Activated CD4-positive, alpha-beta T cell treated with anti-CD3 and anti-CD28 coated beads, Interleukin-2, amount 50 U/mL, for 4 hours (primary cell): ENCODE data around the gene SOX30.
A peak's percentile ranks its signal among the peaks of the same experiment; 100 is the strongest.

Source experiments
- DNase-seq, 2 experiments: peaks; one replicate each; pipeline ENCODE4 v3.0.0-alpha.2; 2020

Gene SOX30

DNA sequence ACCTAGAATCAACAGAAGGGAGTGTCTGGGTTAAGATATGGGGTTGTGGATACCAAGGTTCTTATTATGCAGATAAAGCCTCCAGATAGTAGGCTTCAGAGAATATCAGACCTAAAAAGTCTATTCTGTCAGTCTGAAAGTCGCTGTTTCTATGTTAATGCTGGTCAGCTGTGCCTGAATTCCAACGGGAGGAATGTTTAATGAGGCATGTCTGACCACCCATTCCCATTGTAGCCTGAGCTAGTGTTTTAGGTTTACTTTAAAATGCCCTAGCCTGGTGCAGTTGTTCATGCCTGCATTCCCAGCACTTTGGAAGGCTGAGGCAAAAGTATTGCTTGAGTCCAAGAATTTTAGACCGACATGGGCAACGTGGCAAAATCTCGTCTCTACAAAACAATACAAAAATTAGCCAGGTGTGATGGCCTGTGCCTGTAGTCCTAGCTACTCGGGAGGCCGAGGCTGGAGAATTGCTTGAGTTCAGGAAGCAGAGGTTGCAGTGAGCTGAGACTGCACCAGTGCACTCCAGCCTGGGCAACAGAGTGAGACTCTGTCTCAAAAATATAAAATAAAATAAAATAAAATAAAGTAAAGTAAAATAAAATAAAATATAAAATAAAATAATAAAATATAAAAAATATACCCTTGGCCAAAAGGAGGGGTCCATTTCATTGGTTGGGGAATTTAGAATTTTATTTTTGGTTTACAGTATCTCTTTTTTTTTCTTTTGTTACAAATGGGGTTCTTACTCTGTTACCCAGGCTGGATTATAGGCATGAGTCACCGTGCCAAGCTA, 7.8 kb upstream of the SOX30 start:
- DNase-seq: no peak

DNA sequence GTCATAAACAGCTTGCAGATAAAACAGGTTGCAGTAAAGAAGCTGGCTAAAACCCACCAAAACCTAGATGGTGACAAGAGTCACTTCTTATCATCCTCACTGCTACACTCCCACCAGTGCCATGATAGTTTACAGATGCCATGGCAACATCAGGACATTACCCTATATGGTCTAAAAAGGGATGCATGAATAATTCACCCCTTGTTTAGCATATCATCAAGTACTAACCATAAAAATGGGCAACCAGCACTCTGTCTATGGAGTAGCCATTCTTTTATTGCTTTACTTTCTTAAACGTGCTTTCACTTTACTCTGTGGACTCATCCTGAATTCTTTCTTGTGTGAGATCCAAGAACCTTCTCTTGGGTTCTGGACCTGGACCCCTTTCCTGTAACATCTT, 6.7 kb upstream of the SOX30 start:
- DNase-seq: no peak

DNA sequence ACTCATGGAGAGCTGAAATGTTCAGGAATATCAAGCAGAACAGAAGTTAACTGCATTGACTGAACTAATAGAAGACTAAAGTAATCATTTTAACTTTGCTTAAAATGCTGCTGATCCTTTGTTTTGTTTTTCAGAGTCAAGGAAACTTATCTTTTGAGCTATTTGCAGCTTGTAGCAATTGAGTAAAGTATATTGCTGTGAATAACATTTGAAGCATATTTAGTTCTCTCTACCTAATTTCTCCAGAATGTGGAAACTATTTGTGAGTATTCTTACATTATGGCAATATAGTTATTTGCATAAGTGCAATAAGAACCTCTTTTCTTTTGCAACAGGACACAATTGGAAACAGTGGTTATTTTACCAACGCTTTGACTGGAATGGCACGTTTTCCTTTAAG, 5.3 kb upstream of the SOX30 start:
- DNase-seq: no peak

DNA sequence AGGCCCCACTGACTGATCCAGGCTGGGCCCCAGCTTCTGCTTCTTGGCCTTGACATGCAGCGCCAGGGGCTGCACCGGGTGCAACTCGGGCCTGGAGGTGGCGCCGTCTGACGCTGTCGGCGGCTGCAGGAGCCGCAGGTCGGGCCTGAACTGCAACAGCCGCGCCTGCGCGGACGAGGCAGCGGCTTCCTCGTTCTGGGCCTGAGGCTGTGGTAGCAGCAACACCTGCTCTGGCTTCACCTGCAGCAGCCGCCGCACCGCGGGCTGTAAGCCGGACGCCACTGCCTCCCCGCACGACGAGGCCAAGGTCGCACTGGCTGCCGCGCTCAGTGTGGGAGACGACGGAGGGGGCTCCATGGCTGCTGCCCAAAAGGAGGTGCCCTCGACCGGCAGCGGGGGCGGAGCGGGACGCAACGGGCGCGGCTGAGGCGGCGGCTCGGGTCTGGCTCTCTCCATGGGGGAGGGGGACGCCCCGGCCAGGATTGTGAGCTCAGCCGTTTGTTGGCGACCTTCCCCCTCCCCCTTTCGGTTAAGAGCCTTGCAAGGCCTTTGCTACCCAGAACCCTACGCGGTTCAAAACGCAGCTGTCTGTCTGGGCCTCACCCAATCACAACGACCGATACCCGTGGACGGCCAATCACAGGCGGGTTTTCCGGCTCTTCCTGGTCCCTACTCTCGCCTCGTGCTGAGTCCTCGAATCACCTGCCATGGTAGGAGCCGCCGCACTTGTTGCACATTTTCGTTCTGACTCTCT, 438 bp downstream of the SOX30 start:
- peak; percentile 77 to 82 for DNase-seq

DNA sequence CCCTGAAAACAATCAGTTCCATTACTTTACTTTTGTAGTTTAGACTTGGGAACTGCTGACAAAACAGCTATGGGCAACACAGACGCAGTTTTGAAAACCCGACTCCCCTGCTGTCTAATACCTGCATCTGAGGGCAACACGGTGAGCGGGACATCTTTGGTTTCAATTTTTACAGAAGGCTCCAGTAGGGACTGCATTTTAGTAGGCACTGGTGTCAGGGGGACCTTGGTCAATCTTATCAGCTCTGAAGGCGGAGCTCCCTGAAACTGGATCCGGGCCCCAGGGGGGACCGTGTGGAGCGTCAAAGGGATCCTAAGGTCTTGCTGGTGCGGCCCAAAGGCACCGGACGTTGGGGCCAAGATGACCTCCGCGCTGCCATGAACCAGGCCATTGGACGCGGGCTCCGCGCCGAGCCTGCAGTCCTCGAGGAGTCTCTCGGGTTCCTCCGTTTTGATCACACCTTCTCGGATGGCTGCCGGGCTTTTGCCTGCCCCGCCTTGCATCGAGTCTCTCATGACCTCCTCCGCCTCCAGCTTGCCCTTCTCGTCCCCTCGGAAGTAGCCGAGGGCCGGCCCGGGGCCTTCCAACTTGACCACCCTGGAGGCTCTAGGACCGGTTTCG, 1.1 kb downstream of the SOX30 start:
- DNase-seq: no peak

DNA sequence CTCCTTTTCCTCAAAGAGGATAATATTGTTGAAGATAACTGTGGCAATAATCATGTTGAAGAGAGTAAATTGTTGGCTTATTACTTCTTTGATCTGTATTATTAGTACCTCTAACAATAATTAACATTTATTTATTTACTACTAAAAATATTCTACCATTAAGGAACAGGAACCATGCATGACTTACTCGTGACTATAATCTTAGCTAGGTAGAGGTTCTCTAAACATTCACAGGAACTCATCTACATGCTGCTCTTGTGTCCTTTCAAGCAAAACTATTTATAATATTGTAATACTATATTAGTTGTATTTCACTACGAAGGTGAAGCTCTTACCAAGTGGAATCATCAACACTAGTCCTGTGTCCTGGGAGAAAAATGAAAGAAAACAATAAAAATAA, 3.1 kb downstream of the SOX30 start:
- DNase-seq: no peak

DNA sequence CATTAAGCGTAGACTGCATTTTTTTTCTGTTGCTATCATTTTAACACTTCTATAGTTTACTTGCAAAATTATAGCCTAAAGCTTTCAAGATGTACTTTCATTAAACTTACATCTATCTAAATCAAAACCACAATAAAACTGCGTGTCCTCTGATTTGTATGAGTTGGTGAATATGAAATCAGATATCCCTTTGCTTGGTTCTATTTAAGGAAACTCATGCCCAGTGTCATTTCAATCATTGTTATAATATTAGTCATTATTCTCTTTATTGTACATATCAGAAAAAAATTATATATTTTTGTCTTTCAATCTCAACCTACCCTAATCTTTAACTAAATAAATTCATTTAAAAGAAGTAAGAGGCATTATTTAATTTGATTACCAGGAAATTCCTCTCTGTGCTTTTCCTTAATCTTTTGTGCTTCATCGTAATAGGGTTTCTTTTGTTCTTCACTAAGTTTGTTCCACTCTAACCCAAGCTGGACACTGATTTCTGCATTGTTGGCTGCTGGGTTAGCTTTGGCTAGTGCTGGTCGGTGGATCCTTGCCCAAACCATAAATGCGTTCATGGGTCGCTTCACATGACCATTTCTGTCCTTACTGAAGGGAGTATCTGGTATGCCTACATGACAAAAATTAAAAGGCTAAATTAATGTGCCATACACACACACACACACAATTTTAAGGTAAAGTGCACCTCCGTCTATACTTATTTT, 3.8 kb downstream of the SOX30 start:
- no peak for DNase-seq

DNA sequence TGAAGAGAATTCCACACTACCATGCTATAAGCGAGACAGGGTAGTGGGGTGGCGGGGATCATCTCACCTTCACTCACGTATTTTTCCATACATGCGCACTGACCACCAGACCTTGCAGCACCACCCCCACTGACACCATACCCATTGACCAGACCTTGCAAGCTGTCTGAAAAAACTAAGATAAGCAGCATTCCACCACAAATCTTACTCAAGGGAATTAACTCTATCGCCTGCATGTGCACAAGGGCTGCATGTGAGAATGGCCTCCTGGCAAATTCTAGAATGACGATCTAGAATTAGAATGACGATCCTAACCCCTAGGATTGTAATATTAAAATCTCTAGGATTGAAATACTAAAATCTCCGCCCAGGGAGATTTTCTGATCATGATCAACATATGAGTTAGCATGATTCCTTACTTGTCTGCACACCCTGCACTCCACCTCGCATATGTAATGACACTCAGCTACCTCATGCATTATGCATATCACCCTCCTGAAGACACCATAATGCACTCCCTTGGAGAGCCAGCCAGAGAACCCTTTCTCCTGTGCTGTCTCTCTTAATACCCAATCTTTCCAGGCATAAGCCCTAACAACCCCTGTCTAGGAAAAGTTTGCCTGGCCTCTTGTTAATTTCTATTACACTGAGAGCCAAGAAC, 11.7 kb downstream of the SOX30 start:
- DNase-seq: no peak

DNA sequence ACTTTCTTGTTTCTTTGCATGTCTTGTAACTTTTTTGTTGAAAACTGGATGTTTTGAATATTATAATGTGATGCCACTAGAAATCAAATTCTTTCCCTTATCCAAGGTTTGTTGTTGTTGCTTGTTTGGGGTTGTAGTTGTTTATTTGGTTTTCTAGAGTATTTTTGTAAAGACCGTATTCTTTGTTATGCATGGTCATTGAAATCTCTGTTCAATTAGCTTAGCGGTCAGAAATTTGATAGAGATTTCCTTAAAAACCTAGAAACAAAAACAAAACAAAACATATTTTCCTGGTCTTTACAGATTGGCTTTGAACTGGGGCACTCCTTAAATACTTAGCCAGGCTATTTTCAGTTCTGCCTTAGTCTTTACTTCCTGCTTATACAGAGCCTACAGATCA, 21.9 kb downstream of the SOX30 start:
- DNase-seq: no peak

DNA sequence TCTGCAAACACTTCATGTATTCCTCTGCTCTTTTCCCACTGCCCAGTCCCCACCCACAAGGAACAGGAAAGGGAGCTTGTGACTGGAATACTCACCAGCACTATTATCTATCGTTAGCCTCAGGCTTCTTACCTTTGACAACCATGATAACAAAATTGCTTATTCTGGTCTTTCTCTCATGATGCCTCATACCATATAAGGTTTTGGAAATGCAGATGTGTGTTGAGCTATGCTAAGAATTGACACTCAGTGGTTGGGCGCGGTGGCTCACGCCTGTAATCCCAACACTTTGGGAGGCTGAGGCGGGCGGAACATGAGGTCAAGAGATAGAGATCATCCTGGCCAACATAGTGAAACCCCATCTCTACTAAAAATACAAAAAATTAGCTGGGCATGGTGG, 25.4 kb downstream of the SOX30 start:
- no peak for DNase-seq

DNA sequence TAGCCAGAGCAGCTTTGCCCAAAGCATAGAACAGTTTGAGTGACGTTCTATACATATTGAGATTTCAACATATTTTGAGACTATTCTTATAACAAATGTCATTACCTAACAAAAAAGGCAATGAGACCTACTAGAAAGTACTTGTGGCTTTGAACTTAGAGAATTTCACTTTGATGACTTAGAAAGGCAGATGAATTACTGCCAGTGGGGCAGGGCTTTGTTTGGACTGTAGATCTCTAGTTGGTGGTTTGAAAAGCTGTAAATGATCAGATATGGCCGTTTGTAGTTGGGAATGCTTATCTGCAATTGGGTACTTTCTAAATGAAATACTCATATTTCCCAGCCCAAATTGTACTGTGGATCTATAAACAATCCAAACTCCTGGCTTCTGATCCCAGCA, 28.1 kb downstream of the SOX30 start:
- DNase-seq: no peak

DNA sequence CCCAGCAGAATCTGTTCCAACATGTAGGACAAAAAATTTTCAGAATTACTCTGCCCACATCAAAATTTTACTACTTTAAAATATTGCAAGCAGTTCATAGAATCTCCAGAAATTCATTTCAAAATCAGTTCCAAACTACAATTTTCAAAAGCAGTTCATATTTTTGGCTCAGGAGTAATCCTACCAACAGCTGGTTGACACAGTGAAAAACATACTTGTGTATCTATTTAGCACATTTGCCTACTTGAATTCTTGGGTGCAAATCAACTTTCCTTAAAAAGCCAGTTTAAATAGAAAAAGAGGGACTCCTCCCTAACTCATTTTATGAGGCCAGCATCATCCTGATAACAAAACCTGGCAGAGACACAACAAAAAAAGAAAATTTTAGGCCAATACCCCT, 31.5 kb downstream of the SOX30 start:
- no peak for DNase-seq

DNA sequence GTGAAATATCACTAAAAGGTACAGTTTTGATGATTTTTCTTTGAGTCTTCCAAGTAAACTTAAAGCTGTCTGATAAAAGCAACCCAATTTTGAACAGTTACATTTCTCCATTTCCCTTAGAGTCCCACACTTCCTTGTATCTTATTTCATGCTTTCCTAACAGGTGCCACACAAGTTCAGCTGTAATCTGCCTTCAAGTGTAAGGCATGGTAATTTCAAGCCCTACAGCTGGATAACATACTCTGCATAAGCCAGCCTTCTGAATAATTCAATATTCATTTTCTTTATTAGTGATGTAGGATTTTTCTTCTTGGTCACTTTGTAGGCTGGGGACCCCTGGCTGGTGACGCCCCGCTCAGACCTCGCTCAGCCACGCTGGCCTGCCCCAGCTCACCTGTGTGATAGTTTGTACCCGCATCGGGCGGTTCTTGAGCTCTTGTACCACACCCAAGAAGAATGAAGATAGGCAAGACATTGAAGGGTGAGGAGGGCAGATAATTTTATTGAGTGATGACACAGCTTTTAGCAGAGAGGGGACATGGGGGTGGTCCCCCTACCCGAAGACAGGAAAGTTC, 34.0 kb downstream of the SOX30 start:
- DNase-seq: no peak

DNA sequence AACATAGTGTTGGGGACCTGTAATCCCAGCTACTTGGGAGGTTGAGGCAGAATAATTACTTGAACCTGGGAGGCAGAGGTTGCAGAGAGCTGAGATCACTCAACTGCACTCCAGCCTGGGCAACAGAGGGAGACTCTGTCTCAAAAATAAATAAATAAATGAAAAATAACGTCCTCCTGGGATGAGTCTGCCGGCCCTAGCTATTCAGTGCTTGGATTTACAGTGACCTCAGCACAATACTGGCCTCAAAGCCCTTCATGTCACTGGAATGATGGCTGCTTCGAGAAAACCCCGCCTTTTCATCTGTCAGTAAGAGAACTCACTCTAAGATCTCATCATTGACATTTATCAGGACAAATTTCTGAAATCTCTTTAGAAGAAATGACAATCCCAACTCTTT, 35.5 kb downstream of the SOX30 start:
- no peak for DNase-seq

DNA sequence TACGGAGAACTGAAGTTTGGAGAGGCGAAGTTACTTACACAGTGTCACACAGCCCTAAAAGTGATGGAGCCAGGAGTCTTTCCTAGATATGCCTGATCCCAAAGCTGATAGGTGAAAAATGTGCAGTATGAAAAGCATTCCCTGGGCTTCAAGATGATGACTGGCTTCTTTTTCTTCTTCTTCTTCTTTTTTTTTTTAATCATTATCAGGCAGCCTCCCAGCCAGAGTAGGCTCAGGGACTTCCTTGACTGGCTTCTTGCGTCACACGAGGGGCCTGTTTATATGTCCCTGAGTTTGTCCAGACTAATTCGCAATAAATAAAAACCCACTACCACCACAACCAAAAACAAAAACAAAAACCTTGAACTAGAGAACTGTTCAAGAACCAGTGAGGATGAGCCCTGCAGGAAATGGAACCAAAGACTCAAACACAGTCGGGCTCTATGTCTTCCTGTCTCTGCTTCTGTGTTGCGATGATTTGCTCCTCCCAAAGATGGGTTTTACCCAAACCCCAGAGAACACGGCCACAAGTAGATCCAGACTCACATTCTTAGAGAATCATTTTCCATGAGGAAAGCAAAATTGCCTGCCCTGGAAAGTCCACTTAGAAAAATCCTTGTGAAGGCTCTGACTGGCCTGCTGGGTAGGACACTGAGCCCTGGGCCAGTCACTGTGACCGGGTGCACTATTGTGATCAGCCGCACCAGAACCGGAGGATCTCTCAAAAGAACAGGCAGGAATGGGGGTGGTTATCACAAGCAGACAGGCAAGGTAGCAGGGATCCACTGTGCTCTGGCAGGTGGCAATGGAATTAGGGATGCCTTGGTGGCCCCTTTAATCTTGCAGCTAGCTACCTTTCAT, 38.6 kb downstream of the SOX30 start:
- no peak for DNase-seq

DNA sequence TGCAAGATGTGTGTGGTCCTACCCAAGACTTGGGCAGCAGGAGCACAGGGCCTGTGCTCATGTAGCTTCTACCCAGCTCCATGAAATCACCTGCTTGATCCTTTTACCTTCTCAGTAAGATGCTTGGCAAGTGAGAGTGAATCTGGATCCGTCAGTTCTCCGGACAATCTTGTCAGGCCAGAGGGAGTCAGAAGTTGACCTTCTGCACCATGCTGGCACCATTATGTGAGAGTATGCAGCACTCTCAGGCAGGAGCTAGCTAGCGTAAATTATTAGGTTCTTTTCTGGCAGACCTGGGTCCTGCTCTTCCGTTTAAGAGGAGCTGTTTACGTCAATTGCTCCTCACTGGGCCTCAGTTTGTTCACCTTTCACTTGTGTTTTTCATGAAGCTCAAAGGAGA, 39.7 kb downstream of the SOX30 start:
- no peak for DNase-seq

DNA sequence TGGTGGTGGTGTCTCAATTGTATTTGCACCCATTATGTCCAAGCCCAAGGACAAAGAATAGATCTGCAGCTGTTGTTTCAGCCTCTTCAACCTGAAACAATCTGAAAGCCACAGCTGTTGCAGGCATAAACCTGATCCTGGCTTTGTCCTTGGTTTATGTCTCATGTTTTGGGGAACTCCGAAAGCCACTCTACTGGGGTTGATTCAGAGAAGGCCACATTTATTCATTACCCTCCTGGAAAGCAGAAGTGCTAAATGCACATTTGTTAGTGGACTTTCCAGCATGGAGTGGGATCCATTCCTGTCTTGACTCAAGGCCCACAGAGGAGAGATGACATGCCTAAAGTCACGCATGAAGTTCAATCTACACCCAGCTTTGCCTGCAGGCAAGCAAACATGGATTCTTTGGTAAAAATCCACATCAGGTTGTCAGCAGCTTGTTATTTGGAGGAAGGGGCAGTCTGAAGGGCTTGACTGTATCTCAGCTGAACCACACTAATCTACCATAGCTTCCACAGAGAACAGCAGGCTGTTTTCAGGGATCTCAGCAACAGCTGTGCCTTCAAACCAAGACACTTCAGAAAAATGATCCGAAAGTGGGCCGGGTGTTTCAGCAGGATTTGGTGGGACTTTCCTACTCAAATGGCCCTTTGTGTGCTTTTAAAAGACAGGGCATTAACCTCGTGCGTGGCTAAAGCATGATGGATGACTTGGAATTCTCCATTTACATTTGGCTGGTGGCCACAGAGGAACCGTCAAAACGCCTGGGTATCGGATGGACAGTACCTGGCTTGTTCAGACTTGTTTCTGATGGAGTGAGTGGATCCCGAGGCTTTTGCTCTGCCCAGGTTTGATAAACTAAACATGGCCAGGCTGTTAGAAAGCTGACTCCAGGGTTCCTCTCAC, 40.4 kb downstream of the SOX30 start:
- DNase-seq: no peak

DNA sequence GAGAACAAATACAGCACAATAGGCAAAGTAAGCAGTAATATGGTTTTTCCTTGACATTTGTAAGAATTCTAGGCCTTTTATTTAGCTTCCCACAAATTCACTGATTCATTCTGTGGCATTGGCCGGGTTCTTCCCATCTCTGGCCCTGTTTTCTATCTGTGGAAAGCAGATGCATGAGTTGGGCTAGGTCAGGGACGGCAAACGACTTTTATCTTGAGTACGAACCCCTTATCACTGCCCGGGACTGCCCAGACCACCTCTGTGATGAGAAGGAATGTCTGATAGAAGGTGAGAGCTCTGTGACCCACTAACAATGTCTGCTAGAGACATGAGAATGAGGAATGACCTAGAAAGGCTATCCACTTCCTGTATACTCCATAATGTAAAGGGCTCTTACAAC, 41.2 kb downstream of the SOX30 start:
- DNase-seq: no peak

DNA sequence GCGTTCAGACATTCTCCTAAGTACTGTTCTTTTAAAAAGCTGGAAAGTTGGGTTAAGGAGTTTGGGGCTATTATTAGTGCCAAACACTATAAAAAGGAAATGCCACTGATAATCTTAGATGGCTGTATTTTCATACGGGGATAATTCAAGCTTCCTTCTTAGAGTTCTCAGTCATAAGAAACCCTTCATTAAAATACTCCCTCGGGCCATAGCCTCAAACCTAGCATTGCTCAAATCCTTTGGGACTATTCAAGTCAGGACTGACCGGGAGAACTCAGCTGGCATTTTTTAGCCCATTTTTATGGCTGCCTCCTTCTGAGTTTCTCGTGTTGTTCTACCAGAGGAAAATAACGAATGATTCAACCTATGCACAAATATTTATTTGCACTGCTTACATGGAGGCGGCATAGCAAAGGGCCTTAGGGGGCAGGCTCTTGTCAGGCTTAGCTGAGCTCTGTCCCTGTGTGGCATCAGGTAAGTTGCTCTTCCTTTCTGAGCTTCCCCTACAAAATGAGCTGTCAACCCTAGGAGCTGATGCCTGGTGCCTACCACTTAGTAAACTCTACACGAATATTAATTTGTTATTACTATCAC, 43.2 kb downstream of the SOX30 start:
- DNase-seq: no peak
